GM21515 (cell line): Measurements from ENCODE around the gene PXYLP1.
"Not testable (repeated sequence)": the region's sequence is repeated elsewhere in the genome, so short reads cannot be mapped to it uniquely, and the experiment has no call there.

ENCODE experiments used
- ATAC-seq: cut with Tn5 transposase; IDR thresholded peaks from one replicate; pipeline ENCODE4 v1.9.1; 2021; ENCODE audit not compliant: unreplicated experiment

Gene PXYLP1

DNA sequence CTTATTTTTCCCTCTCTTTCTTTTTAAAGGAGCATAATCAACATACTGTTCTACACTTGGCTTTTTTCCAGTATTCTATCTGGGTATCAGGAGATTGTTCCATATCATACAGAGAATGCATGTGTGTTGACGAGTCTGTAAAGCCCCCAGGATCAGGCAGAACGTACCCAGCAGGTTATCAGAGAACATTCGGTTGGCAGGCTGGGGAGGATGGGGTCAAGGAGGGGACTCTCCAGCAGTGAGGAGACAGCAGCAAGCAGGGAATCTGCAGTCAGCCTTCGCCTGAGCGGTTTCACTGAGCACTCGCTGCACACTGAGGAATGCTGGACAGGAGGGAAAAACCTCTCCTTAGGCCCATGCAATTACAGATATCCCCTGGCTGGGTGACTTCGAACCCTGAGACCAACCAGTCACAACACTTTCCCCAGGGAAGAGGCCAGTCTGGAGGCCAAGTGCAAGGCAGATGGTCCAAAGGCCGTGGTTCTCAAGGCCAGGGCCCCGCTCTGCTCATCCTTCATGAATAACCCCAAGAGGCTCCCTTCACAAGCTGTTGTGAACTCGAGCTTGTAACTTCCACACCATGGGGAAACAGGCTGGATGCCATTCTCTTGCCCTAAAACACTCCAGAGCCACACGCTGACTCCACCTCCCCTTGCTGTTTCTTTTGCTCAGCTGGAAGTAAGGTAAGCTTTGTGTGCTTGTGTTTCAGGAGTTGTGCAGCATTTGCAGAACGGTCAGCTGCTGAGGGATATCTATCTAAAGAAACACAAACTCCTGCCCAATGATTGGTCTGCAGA lies 60.1 kb downstream of the PXYLP1 start:
- ATAC-seq = no peak

DNA sequence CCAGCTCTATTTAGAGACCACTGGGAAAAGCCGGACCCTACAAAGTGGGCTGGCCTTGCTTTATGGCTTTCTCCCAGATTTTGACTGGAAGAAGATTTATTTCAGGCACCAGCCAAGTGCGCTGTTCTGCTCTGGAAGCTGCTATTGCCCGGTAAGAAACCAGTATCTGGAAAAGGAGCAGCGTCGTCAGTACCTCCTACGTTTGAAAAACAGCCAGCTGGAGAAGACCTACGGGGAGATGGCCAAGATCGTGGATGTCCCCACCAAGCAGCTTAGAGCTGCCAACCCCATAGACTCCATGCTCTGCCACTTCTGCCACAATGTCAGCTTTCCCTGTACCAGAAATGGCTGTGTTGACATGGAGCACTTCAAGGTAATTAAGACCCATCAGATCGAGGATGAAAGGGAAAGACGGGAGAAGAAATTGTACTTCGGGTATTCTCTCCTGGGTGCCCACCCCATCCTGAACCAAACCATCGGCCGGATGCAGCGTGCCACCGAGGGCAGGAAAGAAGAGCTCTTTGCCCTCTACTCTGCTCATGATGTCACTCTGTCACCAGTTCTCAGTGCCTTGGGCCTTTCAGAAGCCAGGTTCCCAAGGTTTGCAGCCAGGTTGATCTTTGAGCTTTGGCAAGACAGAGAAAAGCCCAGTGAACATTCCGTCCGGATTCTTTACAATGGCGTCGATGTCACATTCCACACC lies 60.9 kb downstream of the PXYLP1 start:
- ATAC-seq = no peak

DNA sequence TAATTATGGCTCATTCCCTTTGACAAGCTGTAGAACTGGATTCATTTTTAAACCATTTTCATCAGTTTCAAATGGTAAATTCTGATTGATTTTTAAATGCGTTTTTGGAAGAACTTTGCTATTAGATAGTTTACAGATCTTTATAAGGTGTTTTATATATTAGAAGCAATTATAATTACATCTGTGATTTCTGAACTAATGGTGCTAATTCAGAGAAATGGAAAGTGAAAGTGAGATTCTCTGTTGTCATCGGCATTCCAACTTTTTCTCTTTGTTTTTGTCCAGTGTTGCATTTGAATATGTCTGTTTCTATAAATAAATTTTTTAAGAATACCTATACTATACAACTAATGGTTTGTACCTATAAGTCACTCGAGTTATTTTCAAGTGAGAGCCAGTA lies 62.7 kb downstream of the PXYLP1 start:
- ATAC-seq = no peak

GRCh38 chr3:141294848-141295247 lies 63.2 kb downstream of the PXYLP1 start:
- no peak for ATAC-seq

DNA sequence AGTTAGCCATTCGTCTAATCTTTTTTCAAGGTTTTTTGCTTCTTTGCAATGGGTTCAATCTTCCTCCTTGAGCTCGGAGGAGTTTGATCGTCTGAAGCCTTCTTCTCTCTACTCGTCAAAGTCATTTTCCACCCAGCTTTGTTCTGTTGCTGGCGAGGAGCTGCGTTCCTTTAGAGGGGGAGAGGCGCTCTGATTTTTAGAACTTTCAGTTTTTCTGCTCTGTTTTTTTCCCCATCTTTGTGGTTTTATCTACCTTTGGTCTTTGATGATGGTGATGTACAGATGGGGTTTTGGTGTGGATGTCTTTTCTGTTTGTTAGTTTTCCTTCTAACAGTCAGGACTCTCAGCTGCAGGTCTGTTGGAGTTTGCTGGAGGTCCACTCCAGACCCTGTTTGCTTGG lies 68.8 kb downstream of the PXYLP1 start:
- not testable (repeated sequence) for ATAC-seq

DNA sequence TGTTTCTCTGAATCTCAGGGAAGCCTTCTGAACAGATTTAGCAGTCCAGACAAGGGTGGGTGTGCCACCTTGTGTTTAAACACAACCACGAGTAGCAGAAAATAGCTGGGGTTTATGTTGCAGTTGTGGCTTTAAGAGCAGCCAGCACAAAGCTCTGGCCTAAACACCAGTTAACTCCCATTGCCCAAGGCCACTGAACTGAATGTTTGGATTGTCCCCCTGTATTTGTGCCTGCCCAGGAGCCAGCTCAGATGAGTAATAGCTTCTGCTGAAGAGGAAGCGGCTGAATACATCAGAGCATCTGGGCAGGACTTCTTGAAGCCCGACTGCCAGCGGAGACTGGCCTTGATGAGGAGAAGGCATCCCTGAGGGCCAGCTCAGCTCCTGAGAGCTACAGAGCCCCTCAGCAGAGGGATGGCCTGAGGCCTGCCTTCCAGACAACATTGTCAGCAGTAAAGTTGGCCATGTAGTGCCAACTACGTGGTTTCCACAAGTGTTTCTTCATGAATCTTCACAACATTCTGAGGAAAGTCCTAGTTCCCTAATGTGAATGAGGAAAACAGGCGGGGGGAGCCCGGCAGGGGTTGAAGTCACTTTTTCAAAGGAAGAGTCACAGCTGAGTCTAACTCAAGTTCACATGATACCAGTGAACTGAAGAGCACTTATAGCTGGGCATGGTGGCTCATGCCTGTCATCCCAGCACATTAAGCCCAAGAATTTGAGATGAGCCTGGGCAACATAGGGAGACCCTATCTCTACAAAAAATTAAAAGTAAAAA lies 70.9 kb downstream of the PXYLP1 start:
- no peak for ATAC-seq

DNA sequence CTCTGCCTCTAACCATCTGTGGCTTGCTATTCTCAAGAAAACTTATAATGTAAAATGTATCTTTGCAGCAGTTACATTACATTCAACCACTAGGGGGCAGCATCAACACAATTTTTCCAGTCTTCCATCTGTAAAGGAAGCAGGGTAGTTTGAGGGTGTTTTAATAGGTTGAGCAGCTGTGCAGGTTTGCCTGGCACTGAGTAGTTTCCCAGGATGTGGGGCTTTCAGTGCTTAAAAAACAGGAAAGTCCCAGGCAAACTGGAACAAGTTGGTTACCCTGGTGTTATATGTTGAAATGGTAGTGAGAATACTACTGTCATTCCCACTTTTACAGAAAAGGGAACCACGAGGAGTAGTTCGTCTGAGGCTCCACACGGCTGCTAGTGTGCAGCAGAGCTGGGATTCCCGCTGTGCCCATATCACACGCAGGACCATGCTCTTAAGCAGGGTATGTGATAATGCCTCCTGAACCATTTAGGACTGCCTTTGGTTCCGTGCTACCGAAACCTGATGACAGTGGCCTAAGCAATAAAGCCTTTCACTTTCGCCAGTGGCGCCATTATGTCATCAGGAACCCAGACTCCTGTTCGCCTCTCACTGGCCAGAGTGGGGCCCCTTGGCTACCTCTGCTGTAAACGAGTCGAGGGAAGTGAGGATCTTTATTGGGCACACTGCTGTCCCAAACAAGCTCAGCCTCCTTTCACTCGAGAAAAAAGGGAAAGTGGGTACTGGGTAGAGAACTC lies 72.0 kb downstream of the PXYLP1 start:
- peak; percentile 65 for ATAC-seq

- ATAC-seq = no peak
Measured at GRCh38 chr3:141305436-141305835, 73.8 kb downstream of the PXYLP1 start.

DNA sequence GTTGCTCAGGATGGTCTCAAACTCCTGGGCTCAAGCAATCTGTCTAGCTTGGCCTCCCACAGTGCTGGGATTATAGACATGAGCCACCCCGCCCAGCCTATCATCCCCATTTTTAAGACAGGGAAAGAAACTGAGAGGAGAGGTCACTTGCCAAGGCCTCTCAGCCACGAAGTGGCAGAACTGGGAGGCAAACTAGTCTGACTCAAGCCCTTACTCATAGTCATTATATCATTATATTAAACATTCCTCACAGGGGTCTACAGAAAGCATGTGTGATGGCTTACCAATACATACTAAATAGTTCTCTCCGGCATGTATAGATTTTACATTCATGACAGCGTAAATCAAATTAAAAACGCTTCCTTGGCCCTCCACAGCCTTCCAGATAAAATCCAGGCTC lies 74.7 kb downstream of the PXYLP1 start:
- no peak for ATAC-seq

GRCh38 chr3:141306922-141307321 lies 75.3 kb downstream of the PXYLP1 start:
- no peak for ATAC-seq

DNA sequence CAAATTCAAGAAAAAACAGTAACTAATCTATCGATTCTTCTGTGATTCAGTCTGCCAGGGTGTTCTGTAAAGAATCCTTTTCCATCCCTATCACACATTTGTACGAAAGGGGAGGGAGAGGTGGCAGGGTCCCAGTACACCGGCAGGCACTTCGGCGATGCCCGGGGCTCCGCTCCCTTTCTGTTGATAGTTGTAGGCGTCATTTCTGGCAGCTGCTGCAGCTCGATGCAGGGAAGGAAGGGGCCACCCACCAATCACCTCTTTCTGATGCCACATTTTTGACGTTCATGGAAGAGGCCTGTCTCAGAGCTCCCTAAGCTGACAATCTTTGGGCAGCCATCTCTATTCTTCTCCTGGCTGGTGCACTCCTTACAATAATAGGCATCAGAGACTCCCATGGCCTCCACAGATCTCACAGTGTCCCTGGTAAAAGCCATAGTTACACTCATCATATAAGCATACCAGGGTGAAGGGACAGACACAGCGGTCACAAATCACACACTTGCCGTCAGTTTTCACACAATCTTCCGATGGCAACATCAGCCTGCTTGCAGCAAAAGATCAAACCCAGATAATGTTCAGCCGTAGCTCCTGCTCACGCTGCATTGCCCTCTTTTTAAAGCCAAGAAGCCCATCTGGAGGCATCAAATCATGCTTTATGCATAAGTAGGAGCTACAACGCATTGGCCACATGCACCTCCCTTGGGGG lies 75.9 kb downstream of the PXYLP1 start:
- ATAC-seq = no peak

GRCh38 chr3:141308588-141309218 lies 77.1 kb downstream of the PXYLP1 start:
- ATAC-seq = no peak

- no peak for ATAC-seq
Measured at GRCh38 chr3:141311170-141311495, 79.5 kb downstream of the PXYLP1 start.

DNA sequence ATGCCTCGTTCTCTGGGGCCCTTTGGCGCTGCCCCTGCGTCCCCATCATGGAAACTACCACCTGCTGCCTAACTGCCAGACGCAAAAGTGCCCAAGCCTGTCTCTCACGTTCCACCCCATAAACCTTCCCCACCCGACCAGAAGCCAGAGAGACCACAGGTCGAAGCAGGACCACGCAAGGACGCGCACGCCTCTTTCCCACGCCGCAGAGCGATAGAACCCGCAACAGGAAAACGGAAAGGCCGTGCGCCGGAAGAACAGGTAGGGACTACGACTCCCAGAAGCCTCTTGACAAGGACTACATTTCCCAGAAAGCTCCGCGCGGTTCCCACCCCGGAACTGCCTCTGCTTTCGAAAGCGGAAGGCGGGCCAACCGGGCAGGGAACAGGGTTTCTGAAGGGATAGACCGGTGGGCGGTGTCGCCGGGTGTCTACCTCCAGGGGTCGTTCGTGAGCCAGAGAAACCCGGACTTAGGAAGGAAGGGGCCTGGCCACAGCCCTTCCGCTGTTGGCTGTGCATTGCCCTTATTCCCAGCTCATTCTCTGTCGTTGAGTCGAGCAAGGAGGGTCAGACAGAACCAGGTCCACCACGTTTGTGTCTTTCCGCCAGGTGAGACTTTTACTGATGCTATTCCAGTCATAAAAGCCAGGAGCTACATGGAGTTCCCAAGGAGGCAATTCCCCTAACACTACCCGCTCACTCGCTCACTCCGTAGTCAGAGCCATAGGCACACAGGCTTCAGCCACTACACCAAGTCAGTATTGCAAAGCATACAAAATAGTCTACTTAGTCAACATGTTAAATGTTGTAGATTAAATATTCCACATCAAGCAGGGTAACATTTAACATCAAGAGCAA lies 80.1 kb downstream of the PXYLP1 start:
- peak; percentile 99 for ATAC-seq

DNA sequence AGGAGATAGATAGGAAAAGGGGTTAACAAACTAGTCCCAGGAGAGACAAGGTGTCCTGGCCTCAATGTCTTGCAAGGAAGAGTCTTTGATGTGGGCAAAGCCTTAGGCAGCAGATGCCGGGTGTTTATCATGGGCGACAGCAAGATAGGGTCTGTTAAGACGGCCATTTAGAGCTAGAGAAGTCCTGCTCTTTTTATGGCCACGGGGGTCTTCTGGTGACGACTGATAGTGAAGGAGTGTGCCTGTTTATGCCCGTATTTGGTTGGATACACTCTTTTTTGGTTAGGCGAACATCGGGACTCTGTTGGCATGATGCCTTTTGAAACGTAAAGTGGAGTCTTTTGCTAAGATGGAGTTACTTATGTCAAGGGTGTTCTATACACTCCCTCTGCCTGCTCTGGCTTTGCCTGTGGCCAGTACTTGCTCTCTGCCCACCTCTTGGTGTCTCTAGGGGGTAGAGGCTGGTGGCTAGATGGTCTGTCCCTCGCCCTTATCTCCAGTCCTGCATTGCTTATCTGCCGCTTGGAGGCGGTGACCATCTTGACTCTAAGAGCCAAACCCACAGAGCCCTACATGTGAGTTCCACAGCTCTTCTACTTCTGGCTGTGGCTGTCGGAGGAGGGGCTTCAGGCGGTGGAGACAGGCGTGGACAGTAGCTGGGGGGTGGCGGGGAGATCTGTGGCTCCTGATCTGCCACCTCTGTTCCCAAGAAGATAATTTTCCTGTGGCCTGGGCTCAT lies 80.9 kb downstream of the PXYLP1 start:
- no peak for ATAC-seq

DNA sequence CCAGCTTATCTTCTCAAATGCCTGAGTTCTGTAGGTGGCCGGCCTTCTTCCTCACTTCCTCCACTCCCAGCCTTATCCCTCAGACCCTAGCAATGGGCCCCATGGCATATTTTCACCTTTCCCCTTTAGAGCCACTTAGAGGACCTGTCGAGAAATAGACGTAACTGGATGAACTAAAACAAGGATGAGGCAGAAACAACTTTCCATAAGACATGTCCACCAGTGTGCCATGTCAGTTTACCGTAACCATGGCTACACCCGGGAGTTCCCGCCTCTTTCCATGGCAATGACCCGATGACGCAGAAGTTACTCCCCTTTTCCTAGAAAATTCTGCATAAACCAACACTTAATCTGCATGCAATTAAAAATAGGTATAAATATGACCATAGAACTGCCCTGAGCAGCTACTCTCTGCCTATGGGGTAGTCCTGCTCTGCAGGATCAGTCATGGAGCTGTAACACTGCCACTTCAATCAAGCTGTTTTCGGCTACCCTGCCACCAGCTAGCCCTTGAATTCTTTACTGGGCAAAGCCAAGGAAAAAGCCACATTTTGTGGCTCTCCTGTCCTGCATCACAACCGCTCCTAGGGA lies 81.6 kb downstream of the PXYLP1 start:
- ATAC-seq = no peak

DNA sequence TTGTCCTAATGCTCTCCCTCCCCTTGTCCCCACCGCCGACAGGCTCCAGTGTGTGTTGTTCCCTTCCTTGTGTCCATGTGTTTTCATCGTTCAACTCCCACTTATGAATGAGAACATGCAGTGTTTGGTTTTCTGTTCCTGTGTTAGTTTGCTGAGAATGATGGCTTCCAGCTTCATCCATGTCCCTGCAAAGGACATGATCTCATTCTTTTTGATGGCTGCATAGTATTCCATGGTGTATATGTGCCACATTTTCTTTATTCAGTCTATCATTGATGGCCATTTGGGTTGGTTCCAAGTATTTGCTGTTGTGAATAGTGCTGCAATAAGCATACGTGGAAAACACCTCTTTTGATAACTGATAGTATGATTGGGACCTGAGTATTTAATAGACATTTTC lies 82.8 kb downstream of the PXYLP1 start:
- not testable (repeated sequence) for ATAC-seq

GRCh38 chr3:141316851-141317250 lies 85.2 kb downstream of the PXYLP1 start:
- ATAC-seq = no peak
